GM12878 (cell line): ENCODE results near the gene ARHGEF3. TPM values are rescaled to one million over a fixed set of nuclear protein-coding genes. Genes with fewer than 3 reads are reported as not detected.

Source experiments
- ATAC-seq: fragments of 200-7000 bp; cut with Tn5 transposase; 3 replicates; pipeline ENCODE4 v1.9.1; 2020; ENCODE audit warnings: mild to moderate bottlenecking, moderate library complexity
- BruUV-seq: library from RNA; stranded (reverse); fragments of 400-500 nt; replicated peaks from 2 replicates; lab custom pipeline; 2021; lab: Mats Ljungman, UMichigan
- CTCF ChIA-PET: fragments of 300-600 bp; sonication (Branson Sonifier 250); formaldehyde crosslinking; extraction: SDS; loops from one replicate; lab custom pipeline; 2021; ENCODE audit warnings: inconsistent platforms; lab: Yijun Ruan, JAX
- POLR2A ChIA-PET: fragments of 350-600 bp; formaldehyde crosslinking; extraction: SDS; loops from one replicate; lab custom pipeline; 2021; ENCODE audit warnings: inconsistent platforms; lab: Charles Lee
- RAD21 ChIA-PET: fragments of 300-600 bp; sonication (Branson Sonifier 250); formaldehyde crosslinking; loops from one replicate; lab custom pipeline; 2023; ENCODE audit warnings: antibody characterized with exemption; ENCODE audit not compliant: unreplicated experiment; lab: Charles Lee
- SMC1A ChIA-PET: fragments of 300-600 bp; sonication (Branson Sonifier 250); formaldehyde crosslinking; loops from one replicate; lab custom pipeline; 2023; ENCODE audit not compliant: unreplicated experiment, uncharacterized antibody; lab: Charles Lee
- DNase-seq: peaks from one replicate; pipeline ENCODE4 v3.0.0-alpha.2; 2011; ENCODE audit warnings: low read depth, low spot score
- FAIRE-seq: peaks from 3 replicates; lab custom pipeline; 2011; peaks lifted over from hg19 to GRCh38; lab: Jason Lieb, UNC
- H2AFZ ChIP-seq: 2 replicates; pipeline ENCODE4 v1.6.0; 2011; ENCODE audit warnings: low read depth, low read length, control low read depth; ENCODE audit not compliant: control insufficient read depth
- H3K27ac ChIP-seq: 2 replicates; pipeline ENCODE4 v1.5.1; 2011; ENCODE audit warnings: control low read depth; ENCODE audit not compliant: control insufficient read depth, insufficient read depth
- H3K27me3 ChIP-seq, 2 experiments: replicated peaks in 1 of 2; 2 replicates each; pipeline versions ENCODE4 v1.6.0 to v1.6.1; 2011; ENCODE audit warnings: low read length in 1 of 2; ENCODE audit not compliant: control insufficient read depth in 2 of 2, insufficient read depth in 2 of 2
- H3K36me3 ChIP-seq, 2 experiments: 2 replicates each; pipeline ENCODE4 v1.5.1; 2011; ENCODE audit warnings: low read length in 1 of 2; ENCODE audit not compliant: control insufficient read depth in 2 of 2, insufficient read depth in 2 of 2
- H3K4me1 ChIP-seq: 2 replicates; pipeline ENCODE4 v1.6.1; 2011; ENCODE audit warnings: mild to moderate bottlenecking, low read length, moderate library complexity, mixed read lengths; ENCODE audit not compliant: control insufficient read depth, insufficient read depth
- H3K4me2 ChIP-seq: 2 replicates; pipeline ENCODE4 v1.6.0; 2011; ENCODE audit warnings: control low read depth; ENCODE audit not compliant: control insufficient read depth, insufficient read depth
- H3K4me3 ChIP-seq: fragments of 200-600 bp; sonication (generic); 2 replicates; pipeline ENCODE4 v1.5.1; 2016
- H3K79me2 ChIP-seq: 2 replicates; pipeline ENCODE4 v1.6.0; 2011; ENCODE audit warnings: low read length; ENCODE audit not compliant: control insufficient read depth, insufficient read depth
- H3K9ac ChIP-seq: 2 replicates; pipeline ENCODE4 v1.8.0; 2011; ENCODE audit warnings: low read length, control low read depth, mixed read lengths; ENCODE audit not compliant: control insufficient read depth, insufficient read depth
- H3K9me3 ChIP-seq: replicated peaks from 3 replicates; pipeline ENCODE4 v1.5.1; 2011; ENCODE audit warnings: mild to moderate bottlenecking, low read length; ENCODE audit not compliant: control insufficient read depth, insufficient read depth
- H4K20me1 ChIP-seq: 2 replicates; pipeline ENCODE4 v1.6.0; 2011; ENCODE audit not compliant: control insufficient read depth, insufficient read depth
- ETV6 ChIP-seq, 2 experiments: fragments of 450-650 bp in 1 of 2; IDR thresholded peaks in 1 of 2; conservative IDR thresholded peaks in 1 of 2; 2 replicates each; pipeline ENCODE4 v1.6.1; 2014; ENCODE audit warnings: antibody characterized with exemption in 1 of 2, borderline replicate concordance in 1 of 2, low read depth in 1 of 2, mild to moderate bottlenecking in 1 of 2, moderate library complexity in 1 of 2
- PML ChIP-seq: IDR thresholded peaks from 2 replicates; pipeline ENCODE4 v1.6.1; 2012; ENCODE audit warnings: low read length, inconsistent platforms
- RBBP5 ChIP-seq: fragments of 200-600 bp; sonication (generic); conservative IDR thresholded peaks from 2 replicates; pipeline ENCODE4 v1.6.1; 2016
- RELA ChIP-seq: fragments of 450-650 bp; IDR thresholded peaks from 2 replicates; pipeline ENCODE4 v1.8.0; 2014; ENCODE audit warnings: borderline replicate concordance; ENCODE audit not compliant: partially characterized antibody
- SIN3A ChIP-seq: IDR thresholded peaks from 2 replicates; pipeline ENCODE4 v1.6.1; 2012; ENCODE audit warnings: low read depth, low read length, improper control_type of control experiment
- TCF12 ChIP-seq: IDR thresholded peaks from 2 replicates; pipeline ENCODE4 v1.6.1; 2011; ENCODE audit warnings: low read depth, mild to moderate bottlenecking, low read length
- ZZZ3 ChIP-seq: IDR thresholded peaks from 2 replicates; pipeline ENCODE4 v1.6.1; 2011; ENCODE audit warnings: low read depth; ENCODE audit not compliant: control insufficient read depth, insufficient read length
- in situ Hi-C: fragments of 300-500 bp; cut with MboI; formaldehyde crosslinking; loops from 9 replicates; pipeline ENCODE4 v1.14.3; 2018; ENCODE audit warnings: mixed read lengths
- intact Hi-C: fragments of 100-400 bp; cut with micrococcal nuclease; formaldehyde crosslinking; loops from one replicate; pipeline ENCODE4 v1.14.2; 2022; ENCODE audit not compliant: unreplicated experiment
- polyA plus RNA-seq, 11 experiments: library from polyadenylated mRNA; depleted of rRNA in 4 of 11; unstranded in 6 of 11; stranded (reverse) in 5 of 11; fragments of >200 nt; fragmentation: Nextera tagmentation in 4 of 11; fragmentation: Illumina TruSeq in 1 of 11; extraction: Ambion mirVana in 4 of 11; extraction: Trizol in 1 of 11; gene quantifications; 1 replicate in 1 of 11; 2 replicates in 10 of 11; pipeline versions ENCODE4 v1.2.1 to v1.2.3, GENCODE V29; 2011 to 2016; ENCODE audit warnings: inconsistent platforms in 2 of 11, missing spikeins in 2 of 11, low read depth in 1 of 11
- total RNA-seq, 4 experiments: library from RNA; depleted of rRNA in 3 of 4; stranded (reverse); fragments of >200 nt in 3 of 4; fragmentation: Illumina TruSeq in 1 of 4; extraction: Trizol in 1 of 4; gene quantifications; 2 replicates each; pipeline versions ENCODE4 v1.2.1 to v1.2.3, GENCODE V29; 2013 to 2021
- TF ChIP-seq, protein P1 (sequence below): IDR thresholded peaks from 2 replicates; pipeline ENCODE4 v1.6.1; 2012; ENCODE audit warnings: low read depth, low read length, improper control_type of control experiment
- TF ChIP-seq, protein P2 (sequence below): fragments of 450-650 bp; IDR thresholded peaks from 2 replicates; pipeline ENCODE4 v1.6.1; 2017; ENCODE audit warnings: antibody characterized with exemption, mild to moderate bottlenecking, moderate library complexity

The ARHGEF3 gene
- total and polyA plus RNA-seq, 10 of the 15 experiments (the other 5 are each of a cell fraction or from before 2014, with no cell fraction given), result 21.8 to 78.7 (median 56.2) TPM

DNA sequence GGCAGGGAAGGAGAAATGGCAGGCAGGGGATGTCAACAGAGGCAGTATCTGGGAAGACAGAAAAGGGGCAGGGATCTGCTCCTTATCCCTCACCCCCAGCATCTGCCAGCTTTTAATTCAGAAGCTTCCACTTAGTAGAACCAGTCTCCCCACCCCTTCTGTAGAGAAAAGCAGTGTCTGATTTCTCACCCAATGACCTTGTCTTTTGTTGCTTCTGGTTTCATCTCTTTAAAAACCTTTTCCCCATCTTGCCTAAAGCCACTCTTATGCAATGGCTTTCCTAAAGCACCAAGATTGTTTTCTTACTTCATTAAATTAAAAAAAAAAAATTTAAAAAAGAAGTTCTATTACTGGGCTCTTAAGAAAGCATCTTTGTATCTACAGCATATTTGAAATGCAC, 27.8 kb downstream of the ARHGEF3 start:
- ChIA-PET POLR2A (interaction anchor here (0.6 to 1.9 kb wide), 6 partner anchors 9 to 49 kb away, joined by 3 to 9 read pairs (median 6); no protein-coding TSS in a partner anchor), SMC1A (interaction anchor here (2.5 to 9.0 kb wide), 8 partner anchors 9 to 69 kb away, joined by 5 to 93 read pairs (median 26); no protein-coding TSS in a partner anchor), RAD21 (interaction anchor here (0.7 to 15.5 kb wide), 3 partner anchors 15 to 24 kb away, joined by 3 to 245 read pairs (median 14); partner anchors contain the start of gene ARHGEF3), CTCF (interaction anchor here (1.1 to 2.7 kb wide), 3 partner anchors 16 to 72 kb away, joined by 3 to 17 read pairs (median 6); no protein-coding TSS in a partner anchor)
- no peaks in the 10 kb centered on the region for H3K9me3 ChIP-seq
- H3K36me3 ChIP-seq, result peaks cover 11 to 18% of the 10 kb centered on the region in 2 experiments; a peak in 3 of 4 replicates
- BruUV-seq, result no TSS peak
- in situ Hi-C loops (no loop called here), intact Hi-C loops (loop anchor here (1.0 kb wide), 1 partner anchor 10 kb away; no protein-coding TSS in a partner anchor)
- no peak for FAIRE-seq
- peak; percentile 40 for ATAC-seq
- no peak overlapping the region for H3K9ac ChIP-seq
- H3K79me2 ChIP-seq, result peaks cover 19% of the 10 kb centered on the region
- H3K4me1 ChIP-seq, result peaks cover 23% of the 10 kb centered on the region
- H4K20me1 ChIP-seq, result no peaks in the 10 kb centered on the region
- DNase-seq, result no peak
- TF ChIP-seq TCF12 (no peak), ZZZ3 (no peak), SIN3A (no peak), RELA (no peak), ETV6 (conservative IDR thresholded peaks at IDR 0.05 in 1 of 2, IDR thresholded peaks at IDR 0.05 in 1 of 2; ENCODE audit: borderline replicate concordance in 1 of 2, low read depth in 1 of 2) (no peak), RBBP5 (no peak), PML (no peak)
- TF ChIP-seq, protein P1, sequence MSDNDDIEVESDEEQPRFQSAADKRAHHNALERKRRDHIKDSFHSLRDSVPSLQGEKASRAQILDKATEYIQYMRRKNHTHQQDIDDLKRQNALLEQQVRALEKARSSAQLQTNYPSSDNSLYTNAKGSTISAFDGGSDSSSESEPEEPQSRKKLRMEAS, result no peak
- TF ChIP-seq, protein P2, sequence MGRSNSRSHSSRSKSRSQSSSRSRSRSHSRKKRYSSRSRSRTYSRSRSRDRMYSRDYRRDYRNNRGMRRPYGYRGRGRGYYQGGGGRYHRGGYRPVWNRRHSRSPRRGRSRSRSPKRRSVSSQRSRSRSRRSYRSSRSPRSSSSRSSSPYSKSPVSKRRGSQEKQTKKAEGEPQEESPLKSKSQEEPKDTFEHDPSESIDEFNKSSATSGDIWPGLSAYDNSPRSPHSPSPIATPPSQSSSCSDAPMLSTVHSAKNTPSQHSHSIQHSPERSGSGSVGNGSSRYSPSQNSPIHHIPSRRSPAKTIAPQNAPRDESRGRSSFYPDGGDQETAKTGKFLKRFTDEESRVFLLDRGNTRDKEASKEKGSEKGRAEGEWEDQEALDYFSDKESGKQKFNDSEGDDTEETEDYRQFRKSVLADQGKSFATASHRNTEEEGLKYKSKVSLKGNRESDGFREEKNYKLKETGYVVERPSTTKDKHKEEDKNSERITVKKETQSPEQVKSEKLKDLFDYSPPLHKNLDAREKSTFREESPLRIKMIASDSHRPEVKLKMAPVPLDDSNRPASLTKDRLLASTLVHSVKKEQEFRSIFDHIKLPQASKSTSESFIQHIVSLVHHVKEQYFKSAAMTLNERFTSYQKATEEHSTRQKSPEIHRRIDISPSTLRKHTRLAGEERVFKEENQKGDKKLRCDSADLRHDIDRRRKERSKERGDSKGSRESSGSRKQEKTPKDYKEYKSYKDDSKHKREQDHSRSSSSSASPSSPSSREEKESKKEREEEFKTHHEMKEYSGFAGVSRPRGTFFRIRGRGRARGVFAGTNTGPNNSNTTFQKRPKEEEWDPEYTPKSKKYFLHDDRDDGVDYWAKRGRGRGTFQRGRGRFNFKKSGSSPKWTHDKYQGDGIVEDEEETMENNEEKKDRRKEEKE, result no peak
- H3K4me3 ChIP-seq, result no peak overlapping the region
- H3K27ac ChIP-seq, result peak overlapping the region; percentile 40
- H3K4me2 ChIP-seq, result no peak overlapping the region
- no peaks in the 10 kb centered on the region for H3K27me3 ChIP-seq
- H2AFZ ChIP-seq, result no peak overlapping the region
